Activated T-helper 2 cell treated with anti-CD3 and anti-CD28 coated beads, Interferon-gamma antibody, Interleukin-2, Interleukin-4, amounts not matched to agents 10 μg/mL and 5 μg/mL and 100 μg/mL, durations not matched to agents 14 hours and 24 hours and 36 hours (primary cell): ENCODE data around the gene RFT1. TPM values are rescaled to one million over a fixed set of nuclear protein-coding genes. Genes with fewer than 3 reads are reported as not detected.

Experiments used
- DNase-seq: peaks from one replicate; pipeline ENCODE4 v3.0.0; 2021; ENCODE audit warnings: low spot score
- H3K27ac Mint-ChIP-seq: one replicate; pipeline ENCODE4 v1.8.0; 2021; ENCODE audit warnings: mixed read lengths
- H3K27me3 Mint-ChIP-seq: one replicate; pipeline ENCODE4 v1.8.0; 2021; ENCODE audit warnings: low read depth, mixed read lengths
- H3K36me3 Mint-ChIP-seq: one replicate; pipeline ENCODE4 v1.8.0; 2021; ENCODE audit warnings: low read depth, mixed read lengths
- H3K4me1 Mint-ChIP-seq: one replicate; pipeline ENCODE4 v1.8.0; 2021; ENCODE audit warnings: low read depth, mixed read lengths
- H3K4me3 Mint-ChIP-seq: one replicate; pipeline ENCODE4 v1.8.0; 2021; ENCODE audit warnings: low read depth, mild to moderate bottlenecking, moderate library complexity, mixed read lengths
- H3K9me3 Mint-ChIP-seq: one replicate; pipeline ENCODE4 v1.8.0; 2021; ENCODE audit warnings: mixed read lengths
- intact Hi-C: fragments of 100-400 bp; cut with micrococcal nuclease; formaldehyde crosslinking; loops from one replicate; pipeline ENCODE4 v1.15.1; 2023
- total RNA-seq: library from RNA; stranded (reverse); gene quantifications from 2 replicates; pipeline ENCODE4 v1.2.3, GENCODE V29; 2022

RFT1 gene
- total RNA-seq, 1 donor from 2014 or later, result 36.4 TPM

GRCh38 chr3:53160660-53161449 lies 30.6 kb upstream of the RFT1 start, which contains the start of gene PRKCD:
PRKCD (plus strand) TSS chr3:53161209; CDS start chr3:53178423, 17,214 bp downstream.
- intact Hi-C loops, result loop anchor here (5.0 kb wide), 1 partner anchor 49 kb away; no protein-coding TSS in a partner anchor
- Mint-ChIP-seq H3K36me3 (no peaks in the 10 kb centered on the region), H3K4me3 (peak within 1 kb of the TSS; percentile 88), H3K27ac (peak within 1 kb of the TSS; percentile 81), H3K27me3 (peaks cover 21% of the 10 kb centered on the region), H3K4me1 (peaks cover 24% of the 10 kb centered on the region), H3K9me3 (no peaks in the 10 kb centered on the region)
- DNase-seq, result peak; percentile 68

GRCh38 chr3:53160061-53160659 lies 29.9 kb upstream of the RFT1 start:
- intact Hi-C loops, result loop anchor here (5.0 kb wide), 1 partner anchor 48 kb away; no protein-coding TSS in a partner anchor
- DNase-seq, result no peak

GRCh38 chr3:53159156-53160060 lies 29.2 kb upstream of the RFT1 start:
- no peak overlapping the region for H3K27ac Mint-ChIP-seq
- H3K27me3 Mint-ChIP-seq, result peaks cover 28% of the 10 kb centered on the region
- H3K9me3 Mint-ChIP-seq, result no peaks in the 10 kb centered on the region
- no peaks in the 10 kb centered on the region for H3K36me3 Mint-ChIP-seq
- H3K4me1 Mint-ChIP-seq, result peaks cover 24% of the 10 kb centered on the region
- no peak for DNase-seq
- peak overlapping the region; percentile 24 for H3K4me3 Mint-ChIP-seq
- intact Hi-C loops, result loop anchor here (5.0 kb wide), 1 partner anchor 47 kb away; no protein-coding TSS in a partner anchor

More at GRCh38 chr3:53160061-53160659, 29.9 kb upstream of the RFT1 start:
- Mint-ChIP-seq H3K27ac (peak overlapping the region; percentile 75), H3K36me3 (no peaks in the 10 kb centered on the region), H3K4me1 (peaks cover 24% of the 10 kb centered on the region), H3K4me3 (peak overlapping the region; percentile 84), H3K27me3 (peaks cover 26% of the 10 kb centered on the region), H3K9me3 (no peaks in the 10 kb centered on the region)

- Mint-ChIP-seq H3K4me1 (peaks cover 24% of the 10 kb centered on the region), H3K27me3 (peaks cover 28% of the 10 kb centered on the region), H3K36me3 (no peaks in the 10 kb centered on the region), H3K9me3 (no peaks in the 10 kb centered on the region), H3K27ac (no peak overlapping the region), H3K4me3 (no peak overlapping the region)
- DNase-seq, result no peak
- intact Hi-C loops, result no loop called here
These were observed 28.5 kb upstream of the RFT1 start for GRCh38 chr3:53158765-53159155.

- no peak for DNase-seq
- peaks cover 17% of the 10 kb centered on the region for H3K4me1 Mint-ChIP-seq
- H3K27me3 Mint-ChIP-seq, result peaks cover 31% of the 10 kb centered on the region
- no peak overlapping the region for H3K4me3 Mint-ChIP-seq
- H3K9me3 Mint-ChIP-seq, result no peaks in the 10 kb centered on the region
- no peak overlapping the region for H3K27ac Mint-ChIP-seq
- intact Hi-C loops, result no loop called here
- H3K36me3 Mint-ChIP-seq, result no peaks in the 10 kb centered on the region
These were observed 27.8 kb upstream of the RFT1 start for GRCh38 chr3:53157974-53158580.

GRCh38 chr3:53156368-53156834 lies 26.2 kb upstream of the RFT1 start:
- Mint-ChIP-seq H3K27ac (no peak overlapping the region), H3K27me3 (peaks cover 31% of the 10 kb centered on the region), H3K4me3 (no peak overlapping the region), H3K4me1 (peaks cover 9% of the 10 kb centered on the region), H3K36me3 (no peaks in the 10 kb centered on the region), H3K9me3 (no peaks in the 10 kb centered on the region)
- no peak for DNase-seq
- intact Hi-C loops, result no loop called here

- H3K4me3 Mint-ChIP-seq, result no peak overlapping the region
These were observed 25.5 kb upstream of the RFT1 start for GRCh38 chr3:53155760-53156159.

GRCh38 chr3:53154881-53155285 lies 24.6 kb upstream of the RFT1 start:
- Mint-ChIP-seq H3K27me3 (peaks cover 27% of the 10 kb centered on the region), H3K36me3 (no peaks in the 10 kb centered on the region), H3K9me3 (no peaks in the 10 kb centered on the region), H3K27ac (no peak overlapping the region), H3K4me3 (no peak overlapping the region), H3K4me1 (peaks cover 5% of the 10 kb centered on the region)
- DNase-seq, result no peak
- intact Hi-C loops, result no loop called here

More at GRCh38 chr3:53155760-53156159, 25.5 kb upstream of the RFT1 start:
- Mint-ChIP-seq H3K27me3 (peaks cover 31% of the 10 kb centered on the region), H3K4me1 (peaks cover 9% of the 10 kb centered on the region), H3K9me3 (no peaks in the 10 kb centered on the region), H3K36me3 (no peaks in the 10 kb centered on the region), H3K27ac (no peak overlapping the region)
- intact Hi-C loops, result no loop called here
- no peak for DNase-seq

GRCh38 chr3:53153980-53154379 lies 23.7 kb upstream of the RFT1 start:
- Mint-ChIP-seq H3K9me3 (no peaks in the 10 kb centered on the region), H3K27me3 (peaks cover 26% of the 10 kb centered on the region), H3K36me3 (no peaks in the 10 kb centered on the region), H3K4me3 (no peak overlapping the region), H3K27ac (no peak overlapping the region), H3K4me1 (peaks cover 5% of the 10 kb centered on the region)
- intact Hi-C loops, result no loop called here
- no peak for DNase-seq

- no peaks in the 10 kb centered on the region for H3K36me3 Mint-ChIP-seq
- peaks cover 21% of the 10 kb centered on the region for H3K27me3 Mint-ChIP-seq
- no peak overlapping the region for H3K4me3 Mint-ChIP-seq
- no peaks in the 10 kb centered on the region for H3K9me3 Mint-ChIP-seq
- peaks cover 1% of the 10 kb centered on the region for H3K4me1 Mint-ChIP-seq
- no peak for DNase-seq
- intact Hi-C loops, result no loop called here
- no peak overlapping the region for H3K27ac Mint-ChIP-seq
These were observed 23.1 kb upstream of the RFT1 start for GRCh38 chr3:53153264-53153823.

- H3K4me3 Mint-ChIP-seq, result no peak overlapping the region
- intact Hi-C loops, result no loop called here
- peaks cover 1% of the 10 kb centered on the region for H3K4me1 Mint-ChIP-seq
- H3K27me3 Mint-ChIP-seq, result peaks cover 12% of the 10 kb centered on the region
- no peak overlapping the region for H3K27ac Mint-ChIP-seq
- no peak for DNase-seq
- H3K9me3 Mint-ChIP-seq, result no peaks in the 10 kb centered on the region
- H3K36me3 Mint-ChIP-seq, result no peaks in the 10 kb centered on the region
These were observed 21.8 kb upstream of the RFT1 start for GRCh38 chr3:53151870-53152660.
